GM18870 (cell line): ENCODE data around the gene HOXD8.

Experiments
- ATAC-seq: cut with Tn5 transposase; IDR thresholded peaks from one replicate; pipeline ENCODE4 v1.9.1; 2021; ENCODE audit warnings: moderate library complexity; ENCODE audit not compliant: unreplicated experiment

The HOXD8 gene

GRCh38 chr2:176102309-176102866 lies 27.1 kb upstream of the HOXD8 start:
- no peak for ATAC-seq

DNA sequence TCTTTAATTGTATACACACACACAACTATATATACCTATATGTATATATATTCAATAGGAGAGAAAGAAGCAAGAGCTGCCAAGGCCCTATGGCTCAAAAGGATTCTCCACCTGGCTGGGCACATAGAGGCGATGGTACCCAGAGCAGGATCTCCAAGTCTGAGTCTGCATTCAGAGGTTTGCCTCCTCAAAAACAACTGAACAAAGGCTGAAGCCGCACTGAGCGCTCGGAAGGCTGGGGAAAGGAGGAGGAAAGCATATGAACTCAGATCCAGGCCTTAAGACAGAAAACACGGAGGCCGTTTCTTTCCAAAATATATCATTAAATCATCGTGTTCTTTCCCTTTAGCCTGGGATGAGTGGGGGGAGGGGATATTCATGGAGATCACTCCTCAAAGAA lies 26.3 kb upstream of the HOXD8 start:
- ATAC-seq = no peak

- ATAC-seq = no peak
These were observed 25.7 kb upstream of the HOXD8 start for GRCh38 chr2:176103742-176104315.

GRCh38 chr2:176104316-176105077 lies 25.0 kb upstream of the HOXD8 start:
- no peak for ATAC-seq

GRCh38 chr2:176105078-176105729 lies 24.3 kb upstream of the HOXD8 start:
- no peak for ATAC-seq

DNA sequence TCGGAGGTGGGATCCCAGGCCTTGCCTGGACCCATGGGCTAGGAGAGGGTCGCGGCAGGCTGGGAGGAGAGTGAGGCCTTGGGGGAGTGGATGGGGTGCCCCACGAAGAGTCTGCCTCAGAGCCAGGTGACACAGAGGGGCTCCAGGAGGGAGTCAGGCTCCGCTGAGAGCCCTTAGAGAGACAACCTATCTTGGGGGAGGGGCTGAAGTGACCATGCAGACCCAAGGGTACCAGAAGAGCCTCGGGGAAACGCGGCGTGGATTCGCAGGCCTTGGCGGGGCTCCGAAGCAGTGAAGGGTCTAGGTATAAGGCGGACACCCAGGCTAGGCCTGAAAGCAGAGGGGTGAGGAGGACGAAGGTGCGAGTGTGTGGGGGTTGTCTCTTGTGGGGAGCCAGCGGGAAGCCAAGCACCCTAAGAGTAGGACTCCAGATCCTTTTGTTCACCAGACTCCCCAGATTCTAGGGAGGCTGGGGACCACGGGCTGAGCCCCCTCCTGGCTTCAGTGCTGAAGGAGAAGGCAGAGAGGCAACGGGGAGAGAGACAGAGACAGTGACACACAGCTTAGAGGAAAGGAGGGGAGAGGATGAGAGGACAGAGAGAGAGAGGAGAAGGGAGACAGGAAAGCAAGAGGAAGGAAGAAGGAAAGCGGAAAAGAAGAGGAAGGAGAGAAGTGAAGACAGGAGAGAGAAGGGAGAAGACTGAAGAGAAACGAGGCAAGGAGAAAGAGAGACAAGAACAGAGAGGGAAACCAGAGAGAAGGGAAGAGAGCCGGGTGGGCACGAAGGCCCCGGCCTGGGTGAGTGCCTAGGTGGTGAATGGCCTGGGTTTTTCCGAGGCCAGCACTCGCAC lies 23.6 kb upstream of the HOXD8 start:
- ATAC-seq = no peak

GRCh38 chr2:176106581-176107539 lies 22.6 kb upstream of the HOXD8 start, which contains the start of gene HOXD11:
Gene HOXD11, plus strand, starts transcription at chr2:176107280. Its CDS starts 76 bp downstream, at chr2:176107356.
- no peak for ATAC-seq

DNA sequence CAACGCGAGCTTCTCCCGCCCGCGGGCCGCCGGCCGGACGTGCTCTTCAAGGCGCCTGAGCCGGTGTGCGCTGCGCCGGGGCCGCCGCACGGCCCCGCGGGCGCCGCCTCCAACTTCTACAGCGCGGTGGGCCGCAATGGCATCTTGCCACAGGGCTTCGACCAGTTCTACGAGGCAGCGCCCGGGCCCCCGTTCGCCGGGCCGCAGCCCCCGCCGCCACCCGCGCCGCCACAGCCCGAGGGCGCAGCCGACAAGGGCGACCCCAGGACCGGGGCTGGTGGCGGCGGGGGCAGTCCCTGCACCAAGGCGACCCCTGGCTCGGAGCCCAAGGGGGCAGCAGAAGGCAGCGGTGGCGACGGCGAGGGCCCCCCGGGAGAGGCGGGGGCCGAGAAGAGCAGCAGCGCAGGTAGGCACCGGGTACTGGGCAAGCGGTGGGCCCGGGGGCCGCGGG lies 21.7 kb upstream of the HOXD8 start:
- no peak for ATAC-seq

DNA sequence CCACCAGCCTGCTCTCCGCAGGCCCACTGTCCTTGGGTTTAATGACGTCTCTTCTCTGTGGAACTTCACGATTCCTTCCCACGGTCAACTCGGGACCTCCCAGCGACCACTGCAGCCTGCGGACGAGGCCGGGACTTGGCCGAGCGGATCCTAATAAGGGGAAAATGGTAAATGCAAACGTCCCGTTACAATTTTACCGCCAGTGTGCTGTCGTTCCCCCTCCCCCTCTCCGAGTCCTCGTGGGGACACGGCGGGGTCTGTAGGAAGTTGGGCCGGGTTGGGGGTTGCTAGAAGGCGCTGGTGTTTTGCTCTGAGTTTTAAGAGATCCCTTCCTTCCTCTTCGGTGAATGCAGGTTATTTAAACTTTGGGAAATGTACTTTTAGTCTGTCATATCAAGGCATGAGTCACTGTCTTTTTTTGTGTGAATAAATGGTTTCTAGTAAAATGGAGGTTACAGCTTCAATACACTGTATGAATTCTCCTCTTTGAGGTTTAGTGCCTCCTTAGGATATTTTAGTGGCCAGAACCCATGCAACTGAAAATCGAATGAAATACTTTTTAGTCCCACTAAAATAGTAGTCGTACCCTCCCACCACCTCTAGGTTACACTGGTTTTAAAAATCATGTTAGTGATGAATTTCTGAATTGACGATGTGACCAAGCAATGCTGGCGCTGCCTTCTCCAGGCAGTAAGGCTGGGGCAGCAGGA lies 20.2 kb upstream of the HOXD8 start:
- no peak for ATAC-seq

DNA sequence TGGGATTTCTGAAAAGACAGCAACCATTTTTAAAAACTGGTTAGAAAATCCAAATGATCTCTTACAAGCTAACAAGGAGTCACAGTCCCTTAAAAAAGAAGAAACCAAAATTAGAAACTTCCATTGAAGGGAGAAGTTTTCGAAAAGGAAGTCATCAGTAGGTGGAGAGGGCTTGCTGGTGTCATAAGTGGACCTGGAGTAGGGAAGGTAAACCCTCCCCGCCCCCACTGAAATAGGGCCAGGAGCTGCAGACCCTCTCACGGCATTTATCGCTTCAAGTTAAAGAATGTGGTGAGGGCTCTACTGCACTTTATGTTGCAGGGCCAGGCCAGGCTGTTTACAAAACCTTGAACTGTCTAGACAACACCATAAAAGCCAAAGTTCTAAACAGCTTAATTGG lies 19.6 kb upstream of the HOXD8 start:
- ATAC-seq = no peak

DNA sequence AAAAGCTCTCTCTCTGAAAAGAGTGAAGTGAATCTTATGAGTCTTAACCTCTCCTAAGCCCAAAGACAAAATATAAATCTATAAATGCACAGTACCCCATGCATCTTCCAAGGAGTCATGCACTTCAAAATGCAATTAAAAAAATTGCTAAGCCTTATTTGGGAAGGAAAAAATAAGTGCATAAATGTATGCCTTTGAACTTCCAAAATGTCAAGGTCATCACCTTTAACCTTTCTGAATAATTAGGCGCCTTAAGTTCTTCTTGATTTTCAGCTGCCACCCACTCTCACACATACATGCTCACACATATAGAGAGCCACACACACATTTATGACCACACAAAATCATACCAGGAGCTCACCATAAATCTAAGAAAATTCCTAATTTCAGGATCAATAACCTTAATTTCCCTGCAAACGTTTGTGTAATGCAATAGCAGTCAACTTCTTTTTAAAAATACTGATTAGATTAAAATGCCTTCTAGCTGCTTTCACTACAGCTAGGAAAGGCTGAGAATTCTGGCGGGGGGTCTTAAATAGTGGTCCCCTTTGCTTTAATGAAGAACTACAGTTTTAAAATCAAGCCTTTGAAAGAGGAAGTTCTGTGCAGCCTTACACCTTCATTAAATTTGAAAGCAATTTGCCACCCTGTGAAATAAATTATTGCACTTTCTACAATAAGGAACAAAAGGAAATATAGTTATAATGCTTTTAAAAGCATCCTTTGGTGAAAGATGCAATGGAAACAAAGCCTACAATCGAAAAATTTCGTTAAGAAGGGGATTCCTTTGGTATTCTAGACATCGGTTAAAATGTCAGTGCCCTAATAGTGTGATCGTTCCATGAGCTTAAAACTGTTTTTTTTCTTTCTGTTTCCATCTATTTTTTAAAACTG lies 18.8 kb upstream of the HOXD8 start:
- no peak for ATAC-seq

DNA sequence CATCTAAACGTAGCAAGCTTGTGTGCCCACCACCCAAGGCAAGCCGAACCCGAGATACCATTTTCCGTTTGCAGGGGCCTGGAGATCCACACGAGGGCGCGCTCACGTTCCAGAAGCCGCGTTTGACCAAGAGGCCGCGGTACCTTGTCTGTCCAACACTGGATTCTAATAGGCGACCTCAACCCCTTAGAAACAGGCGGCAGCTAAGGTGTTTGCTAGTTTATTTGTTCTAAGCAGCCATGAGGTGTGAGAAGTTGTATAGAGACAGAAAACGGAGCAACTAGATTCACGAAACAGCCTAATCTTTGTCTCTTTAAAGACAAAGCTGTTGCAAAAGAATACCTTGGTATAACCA lies 18.2 kb upstream of the HOXD8 start:
- ATAC-seq = no peak

- ATAC-seq = no peak
These were observed 17.6 kb upstream of the HOXD8 start for GRCh38 chr2:176111846-176112374.

- no peak for ATAC-seq
These were observed 16.9 kb upstream of the HOXD8 start for GRCh38 chr2:176112375-176113302.

GRCh38 chr2:176114120-176114929 lies 15.2 kb upstream of the HOXD8 start:
- no peak for ATAC-seq
